Liver (tissue), 3 donors: ENCODE measurements around the gene EPB41L2.

Experiments used
- EGR1 ChIP-seq, 2 donors: IDR thresholded peaks; 2 replicates each; pipeline ENCODE4 v1.6.1; 2016 to 2018; ENCODE audit warnings: antibody characterized with exemption in 2 of 2, low read depth in 2 of 2
- RAD21 ChIP-seq, 2 donors: IDR thresholded peaks; 2 replicates each; pipeline ENCODE4 v1.6.1; 2016; ENCODE audit warnings: antibody characterized with exemption in 2 of 2, mild to moderate bottlenecking in 2 of 2
- SP1 ChIP-seq: IDR thresholded peaks from 2 replicates; pipeline ENCODE4 v1.6.1; 2018; ENCODE audit warnings: antibody characterized with exemption, mild to moderate bottlenecking
- TAF1 ChIP-seq: conservative IDR thresholded peaks from 2 replicates; pipeline ENCODE4 v1.6.1; 2016; ENCODE audit warnings: antibody characterized with exemption, mild to moderate bottlenecking
- TF ChIP-seq, protein P1 (sequence below): fragments of 150-350 bp; IDR thresholded peaks from 2 replicates; pipeline ENCODE4 v1.5.1; 2017; ENCODE audit warnings: improper control_type of control experiment, low read depth, low read length; ENCODE audit not compliant: missing input control
- TF ChIP-seq, protein P2 (sequence below): IDR thresholded peaks from 2 replicates; pipeline ENCODE4 v1.6.1; 2016; ENCODE audit warnings: antibody characterized with exemption
- donor health status: healthy.
- donor health status: healthy.

DNA sequence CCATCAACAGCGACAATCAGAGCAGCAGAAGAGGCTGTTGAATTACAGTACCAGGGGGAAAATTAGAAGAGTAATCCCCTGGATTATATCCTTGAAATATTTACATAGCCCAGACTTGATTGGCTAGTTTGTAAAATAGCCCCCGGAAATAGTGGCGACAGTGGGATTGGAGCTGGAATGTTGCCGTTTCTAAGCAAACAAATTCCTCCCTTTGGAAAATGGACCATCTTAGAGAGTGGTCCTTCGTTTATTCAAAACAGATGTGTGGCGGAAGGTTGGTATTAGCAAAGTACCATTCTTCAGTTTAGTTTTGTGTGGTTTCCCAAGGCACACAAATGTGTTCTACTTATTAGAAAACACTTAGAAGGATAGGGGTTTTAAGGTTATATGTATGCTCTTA lies 4.5 kb upstream of the EPB41L2 start:
- no peak for TF ChIP-seq EGR1 (IDR thresholded peaks at IDR 0.05; ENCODE audit: low read depth in 2 of 2)
- TF ChIP-seq, protein P1, sequence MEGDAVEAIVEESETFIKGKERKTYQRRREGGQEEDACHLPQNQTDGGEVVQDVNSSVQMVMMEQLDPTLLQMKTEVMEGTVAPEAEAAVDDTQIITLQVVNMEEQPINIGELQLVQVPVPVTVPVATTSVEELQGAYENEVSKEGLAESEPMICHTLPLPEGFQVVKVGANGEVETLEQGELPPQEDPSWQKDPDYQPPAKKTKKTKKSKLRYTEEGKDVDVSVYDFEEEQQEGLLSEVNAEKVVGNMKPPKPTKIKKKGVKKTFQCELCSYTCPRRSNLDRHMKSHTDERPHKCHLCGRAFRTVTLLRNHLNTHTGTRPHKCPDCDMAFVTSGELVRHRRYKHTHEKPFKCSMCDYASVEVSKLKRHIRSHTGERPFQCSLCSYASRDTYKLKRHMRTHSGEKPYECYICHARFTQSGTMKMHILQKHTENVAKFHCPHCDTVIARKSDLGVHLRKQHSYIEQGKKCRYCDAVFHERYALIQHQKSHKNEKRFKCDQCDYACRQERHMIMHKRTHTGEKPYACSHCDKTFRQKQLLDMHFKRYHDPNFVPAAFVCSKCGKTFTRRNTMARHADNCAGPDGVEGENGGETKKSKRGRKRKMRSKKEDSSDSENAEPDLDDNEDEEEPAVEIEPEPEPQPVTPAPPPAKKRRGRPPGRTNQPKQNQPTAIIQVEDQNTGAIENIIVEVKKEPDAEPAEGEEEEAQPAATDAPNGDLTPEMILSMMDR: no peak
- TF ChIP-seq RAD21 (IDR thresholded peaks at IDR 0.05): no peak
- TF ChIP-seq, protein P2, sequence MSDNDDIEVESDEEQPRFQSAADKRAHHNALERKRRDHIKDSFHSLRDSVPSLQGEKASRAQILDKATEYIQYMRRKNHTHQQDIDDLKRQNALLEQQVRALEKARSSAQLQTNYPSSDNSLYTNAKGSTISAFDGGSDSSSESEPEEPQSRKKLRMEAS: no peak
- TF ChIP-seq TAF1: no peak
- TF ChIP-seq SP1: no peak
